Esophagus muscularis mucosa (tissue), 4 donors: Measurements from ENCODE around the gene PFKL.

ENCODE experiments used
- EP300 ChIP-seq: sonication (generic); formaldehyde crosslinking; IDR thresholded peaks from one replicate; pipeline ENCODE4 v1.6.1; 2017; ENCODE audit warnings: antibody characterized with exemption
- POLR2A ChIP-seq: fragments of 450-650 bp; IDR thresholded peaks from one replicate; pipeline ENCODE4 v1.6.1; 2017; ENCODE audit warnings: antibody characterized with exemption, moderate library complexity, mild to moderate bottlenecking, low read depth
- POLR2AphosphoS5 ChIP-seq, 2 donors: sonication (generic); formaldehyde crosslinking; IDR thresholded peaks; one replicate each; pipeline ENCODE4 v1.6.1; 2017; ENCODE audit warnings: antibody characterized with exemption in 2 of 2
- TF ChIP-seq, protein P1 (sequence below), 3 experiments: fragments of 200-600 bp in 2 of 3; fragments of 450-650 bp in 1 of 3; sonication (generic) in 2 of 3; IDR thresholded peaks; one replicate each; pipeline ENCODE4 v1.5.1; 2017 to 2019; ENCODE audit warnings: antibody characterized with exemption in 3 of 3, mild to moderate bottlenecking in 2 of 3, moderate library complexity in 1 of 3

DNA sequence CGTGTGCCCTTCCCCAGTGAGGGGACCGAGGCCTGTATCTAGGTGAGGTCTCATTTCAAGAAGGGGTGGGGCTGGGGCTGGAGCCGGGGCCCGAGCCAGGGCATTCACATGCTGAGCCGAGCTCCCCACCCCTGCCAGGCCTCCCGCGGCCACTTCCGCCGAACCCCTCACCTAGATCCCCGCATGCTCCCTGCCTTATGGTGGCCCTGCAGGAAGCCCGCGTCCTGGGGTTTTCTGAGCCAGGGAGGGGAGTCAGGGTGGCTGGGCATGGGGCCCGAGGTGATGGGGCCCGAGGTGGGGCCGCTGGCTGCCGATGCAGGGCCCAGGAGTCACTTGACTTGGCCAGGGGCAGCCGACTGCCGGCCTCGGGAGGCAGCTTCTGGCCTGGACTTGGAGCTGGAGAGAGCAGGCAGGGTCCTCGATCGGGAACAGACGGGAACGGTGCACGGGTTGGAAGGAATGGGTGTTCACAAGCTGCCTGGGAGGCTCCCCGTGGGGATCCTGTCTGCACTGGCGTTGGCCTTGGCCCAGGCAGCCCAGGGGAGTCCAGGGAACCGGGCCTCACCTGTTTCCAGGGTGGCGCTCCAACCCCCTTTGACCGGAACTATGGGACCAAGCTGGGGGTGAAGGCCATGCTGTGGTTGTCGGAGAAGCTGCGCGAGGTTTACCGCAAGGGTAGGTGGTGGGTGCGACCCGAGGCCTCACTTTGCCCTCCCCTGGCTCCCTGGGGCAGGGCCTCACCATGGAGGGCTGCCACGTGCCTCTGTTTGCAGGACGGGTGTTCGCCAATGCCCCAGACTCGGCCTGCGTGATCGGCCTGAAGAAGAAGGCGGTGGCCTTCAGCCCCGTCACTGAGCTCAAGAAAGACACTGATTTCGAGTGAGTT, 25.8 kb downstream of the PFKL start:
- no peak for TF ChIP-seq POLR2AphosphoS5 (IDR thresholded peaks at IDR 0.05)
- TF ChIP-seq, protein P1, sequence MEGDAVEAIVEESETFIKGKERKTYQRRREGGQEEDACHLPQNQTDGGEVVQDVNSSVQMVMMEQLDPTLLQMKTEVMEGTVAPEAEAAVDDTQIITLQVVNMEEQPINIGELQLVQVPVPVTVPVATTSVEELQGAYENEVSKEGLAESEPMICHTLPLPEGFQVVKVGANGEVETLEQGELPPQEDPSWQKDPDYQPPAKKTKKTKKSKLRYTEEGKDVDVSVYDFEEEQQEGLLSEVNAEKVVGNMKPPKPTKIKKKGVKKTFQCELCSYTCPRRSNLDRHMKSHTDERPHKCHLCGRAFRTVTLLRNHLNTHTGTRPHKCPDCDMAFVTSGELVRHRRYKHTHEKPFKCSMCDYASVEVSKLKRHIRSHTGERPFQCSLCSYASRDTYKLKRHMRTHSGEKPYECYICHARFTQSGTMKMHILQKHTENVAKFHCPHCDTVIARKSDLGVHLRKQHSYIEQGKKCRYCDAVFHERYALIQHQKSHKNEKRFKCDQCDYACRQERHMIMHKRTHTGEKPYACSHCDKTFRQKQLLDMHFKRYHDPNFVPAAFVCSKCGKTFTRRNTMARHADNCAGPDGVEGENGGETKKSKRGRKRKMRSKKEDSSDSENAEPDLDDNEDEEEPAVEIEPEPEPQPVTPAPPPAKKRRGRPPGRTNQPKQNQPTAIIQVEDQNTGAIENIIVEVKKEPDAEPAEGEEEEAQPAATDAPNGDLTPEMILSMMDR (IDR thresholded peaks at IDR 0.05), result no peak
- no peak for TF ChIP-seq POLR2A
- TF ChIP-seq EP300, result no peak
